ENCODE results near the gene SFSWAP. TPM values are rescaled to one million over a fixed set of nuclear protein-coding genes. Genes with fewer than 3 reads are reported as not detected.

Gene SFSWAP
- total RNA-seq, 1 donor from 2014 or later, result 46.9 TPM

DNA sequence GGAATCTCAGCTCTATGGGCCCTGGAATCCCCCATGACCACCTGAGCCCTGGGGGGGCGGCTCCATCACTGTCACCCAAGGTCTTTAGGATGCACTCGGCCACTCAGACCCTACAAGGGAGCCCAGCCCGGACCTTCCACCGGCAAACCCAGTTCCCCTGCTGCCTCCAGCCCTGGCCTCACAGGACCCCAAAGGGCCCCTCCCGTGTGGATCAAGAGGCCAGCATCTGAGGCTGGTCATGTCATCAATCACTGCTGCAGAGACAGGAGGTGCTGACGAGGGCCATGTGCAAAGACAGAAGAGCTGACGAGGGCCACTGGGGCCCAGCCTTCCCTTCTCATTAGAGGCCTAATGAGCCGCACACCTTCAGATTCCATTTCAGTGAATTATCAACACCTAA is 39.0 kb upstream of the SFSWAP start:
- intact Hi-C loops (cut with DNase I), result no loop called here
- Histone ChIP-seq H3K9me3 (no peaks in the 10 kb centered on the region), H3K27me3 (ENCODE audit: low read depth) (peaks cover 7% of the 10 kb centered on the region), H3K27ac (no peak overlapping the region), H3K4me1 (no peaks in the 10 kb centered on the region), H3K36me3 (no peaks in the 10 kb centered on the region), H3K4me3 (no peak overlapping the region)
- TF ChIP-seq, protein P1, sequence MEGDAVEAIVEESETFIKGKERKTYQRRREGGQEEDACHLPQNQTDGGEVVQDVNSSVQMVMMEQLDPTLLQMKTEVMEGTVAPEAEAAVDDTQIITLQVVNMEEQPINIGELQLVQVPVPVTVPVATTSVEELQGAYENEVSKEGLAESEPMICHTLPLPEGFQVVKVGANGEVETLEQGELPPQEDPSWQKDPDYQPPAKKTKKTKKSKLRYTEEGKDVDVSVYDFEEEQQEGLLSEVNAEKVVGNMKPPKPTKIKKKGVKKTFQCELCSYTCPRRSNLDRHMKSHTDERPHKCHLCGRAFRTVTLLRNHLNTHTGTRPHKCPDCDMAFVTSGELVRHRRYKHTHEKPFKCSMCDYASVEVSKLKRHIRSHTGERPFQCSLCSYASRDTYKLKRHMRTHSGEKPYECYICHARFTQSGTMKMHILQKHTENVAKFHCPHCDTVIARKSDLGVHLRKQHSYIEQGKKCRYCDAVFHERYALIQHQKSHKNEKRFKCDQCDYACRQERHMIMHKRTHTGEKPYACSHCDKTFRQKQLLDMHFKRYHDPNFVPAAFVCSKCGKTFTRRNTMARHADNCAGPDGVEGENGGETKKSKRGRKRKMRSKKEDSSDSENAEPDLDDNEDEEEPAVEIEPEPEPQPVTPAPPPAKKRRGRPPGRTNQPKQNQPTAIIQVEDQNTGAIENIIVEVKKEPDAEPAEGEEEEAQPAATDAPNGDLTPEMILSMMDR (IDR thresholded peaks at IDR 0.05), result no peak
- DNase-seq, result no peak
- no peak for ATAC-seq

DNA sequence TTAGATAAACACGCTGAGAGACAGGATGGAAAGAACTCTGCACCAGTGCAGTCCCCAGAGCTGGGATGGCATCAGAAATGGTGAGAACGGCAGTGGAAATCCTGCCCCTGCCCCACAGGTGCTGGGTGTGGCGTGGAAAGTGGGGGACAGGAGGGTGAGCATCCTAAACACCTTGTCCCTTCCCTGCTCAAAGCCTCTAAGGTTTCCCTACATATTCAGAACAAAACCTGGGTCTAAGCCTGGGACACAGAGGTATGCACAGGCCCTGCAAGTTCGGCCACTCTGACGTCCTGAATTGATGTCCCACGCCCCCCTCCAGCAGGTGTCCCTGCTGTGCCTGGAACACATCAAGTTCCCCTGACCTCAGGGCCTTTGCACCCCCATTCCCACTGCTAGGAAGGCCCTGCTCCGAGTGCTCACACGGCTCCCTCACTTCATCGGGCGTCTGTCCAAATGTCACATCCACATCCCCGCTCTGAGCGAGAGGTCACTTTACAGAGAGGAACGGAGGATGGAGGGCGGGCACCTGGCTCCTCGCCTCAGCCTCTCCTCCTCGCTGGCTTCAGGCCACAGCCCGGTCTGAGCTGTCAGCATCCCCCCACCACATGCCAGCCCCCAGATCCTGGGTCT is 38.5 kb upstream of the SFSWAP start:
- no peaks in the 10 kb centered on the region for H3K4me1 ChIP-seq
- H3K9me3 ChIP-seq, result no peaks in the 10 kb centered on the region
- intact Hi-C loops (cut with DNase I), result no loop called here
- ATAC-seq, result no peak
- no peak overlapping the region for H3K27ac ChIP-seq
- no peak overlapping the region for H3K4me3 ChIP-seq
- DNase-seq, result no peak
- peaks cover 7% of the 10 kb centered on the region for H3K27me3 ChIP-seq (ENCODE audit: low read depth)
- TF ChIP-seq, protein P1 (IDR thresholded peaks at IDR 0.05), result no peak
- no peaks in the 10 kb centered on the region for H3K36me3 ChIP-seq

DNA sequence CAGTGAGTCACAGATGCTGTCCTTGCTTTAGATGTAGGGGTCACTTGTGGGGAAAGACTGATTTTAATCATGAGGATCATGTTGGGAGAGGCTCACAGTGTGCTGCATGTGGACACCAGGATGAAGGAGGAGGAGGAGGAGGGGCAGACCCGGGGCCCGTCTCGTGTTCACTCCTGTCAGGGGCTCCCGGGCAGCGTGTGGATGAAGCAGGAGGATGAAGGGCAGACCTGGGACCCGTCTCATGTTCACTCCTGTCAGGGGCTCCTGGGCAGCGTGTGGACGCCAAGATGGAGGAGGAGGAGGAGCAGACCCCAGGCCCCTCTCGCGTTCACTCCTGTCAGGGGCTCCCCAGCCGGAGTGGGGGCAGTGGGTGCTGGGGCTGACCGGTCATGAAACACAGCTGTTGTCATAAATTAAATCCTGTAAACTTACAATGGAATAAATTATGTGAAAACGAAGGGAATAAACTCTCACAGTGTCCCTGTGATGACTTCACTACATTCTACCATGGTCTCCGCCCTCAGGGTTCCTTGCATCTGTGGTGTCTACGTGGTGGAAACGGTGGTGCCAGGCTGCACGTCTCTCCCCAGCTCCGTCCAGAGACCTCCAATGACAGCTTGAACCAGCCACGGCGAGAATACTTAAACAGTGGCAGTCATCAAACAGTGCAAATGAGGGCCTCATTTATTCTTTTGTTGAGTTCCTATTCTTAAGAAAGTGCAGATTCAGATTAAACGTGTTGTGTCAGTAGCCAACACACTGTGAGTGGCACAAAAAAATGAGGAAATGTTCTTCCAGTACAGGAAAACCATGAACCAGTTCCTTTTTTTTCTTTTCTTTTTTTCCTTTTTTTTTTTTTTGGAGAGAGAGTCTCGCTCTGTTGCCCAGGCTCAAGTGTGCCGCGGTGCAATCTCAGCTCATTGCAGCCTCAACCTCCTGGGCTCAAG is 37.7 kb upstream of the SFSWAP start:
- ATAC-seq, result no peak
- H3K27ac ChIP-seq, result no peak overlapping the region
- intact Hi-C loops (cut with DNase I), result no loop called here
- TF ChIP-seq, protein P1 (IDR thresholded peaks at IDR 0.05), result no peak
- no peak for DNase-seq
- no peaks in the 10 kb centered on the region for H3K9me3 ChIP-seq
- H3K27me3 ChIP-seq (ENCODE audit: low read depth), result peaks cover 7% of the 10 kb centered on the region
- no peaks in the 10 kb centered on the region for H3K4me1 ChIP-seq
- no peak overlapping the region for H3K4me3 ChIP-seq
- H3K36me3 ChIP-seq, result no peaks in the 10 kb centered on the region

DNA sequence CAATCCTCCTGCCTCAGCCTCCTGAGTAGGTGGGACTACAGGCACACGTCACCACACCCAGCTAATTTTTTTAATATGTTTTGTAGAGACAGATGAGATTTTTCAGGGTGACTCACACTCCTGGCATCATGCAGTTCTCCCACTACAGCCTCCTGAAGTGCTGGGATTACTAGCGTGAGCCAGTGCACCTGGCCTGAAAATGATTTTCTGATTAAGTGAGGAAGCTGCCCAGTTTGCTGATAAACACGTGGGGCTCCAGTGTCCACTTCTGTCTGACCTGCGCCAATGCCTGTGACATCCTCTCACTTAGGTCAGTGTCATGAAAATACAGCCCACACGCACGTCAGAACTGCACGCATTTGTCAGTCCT is 37.0 kb upstream of the SFSWAP start:
- Histone ChIP-seq H3K27ac (no peak overlapping the region), H3K9me3 (no peaks in the 10 kb centered on the region), H3K27me3 (ENCODE audit: low read depth) (peaks cover 10% of the 10 kb centered on the region), H3K4me3 (no peak overlapping the region), H3K36me3 (no peaks in the 10 kb centered on the region), H3K4me1 (no peaks in the 10 kb centered on the region)
- intact Hi-C loops (cut with DNase I), result no loop called here
- ATAC-seq (no peak), DNase-seq (no peak)
- TF ChIP-seq, protein P1 (IDR thresholded peaks at IDR 0.05), result no peak

DNA sequence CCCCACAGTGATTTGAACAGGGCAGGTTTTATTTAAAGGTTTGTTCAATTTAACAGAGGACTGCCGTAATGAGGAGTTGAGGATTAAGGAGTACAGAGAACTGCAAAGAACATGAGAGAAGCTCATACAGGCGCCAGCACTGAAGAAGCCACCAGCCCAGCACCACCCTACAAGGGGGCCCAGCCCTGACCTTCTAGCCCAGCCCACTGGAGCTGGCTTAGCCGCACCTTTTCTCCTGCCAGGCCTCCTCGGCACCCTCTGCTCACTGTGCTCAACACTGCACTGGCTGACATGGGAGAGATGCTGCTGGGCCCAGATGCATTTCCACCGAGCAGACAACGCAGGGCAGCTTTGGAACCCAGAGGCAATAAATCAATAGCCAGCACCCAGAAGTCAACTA is 36.5 kb upstream of the SFSWAP start:
- no peak overlapping the region for H3K27ac ChIP-seq
- H3K9me3 ChIP-seq, result no peaks in the 10 kb centered on the region
- ATAC-seq (no peak), DNase-seq (no peak)
- no peak overlapping the region for H3K4me3 ChIP-seq
- H3K36me3 ChIP-seq, result no peaks in the 10 kb centered on the region
- H3K4me1 ChIP-seq, result no peaks in the 10 kb centered on the region
- intact Hi-C loops (cut with DNase I), result no loop called here
- TF ChIP-seq, protein P1 (IDR thresholded peaks at IDR 0.05), result no peak
- H3K27me3 ChIP-seq (ENCODE audit: low read depth), result peaks cover 12% of the 10 kb centered on the region
